Ovary (tissue), 9 donors: ENCODE measurements around the gene SPECC1. TPM values are rescaled to one million over a fixed set of nuclear protein-coding genes. Genes with fewer than 3 reads are reported as not detected.
"Not testable (repeated sequence)": the region's sequence is repeated elsewhere in the genome, so short reads cannot be mapped to it uniquely, and the experiment has no call there.

Source experiments
- DNase-seq, 5 donors: peaks; one replicate each; pipeline ENCODE4 v3.0.0-alpha.2; 2019 to 2020
- H3K27ac ChIP-seq, 2 donors: fragments of 200-600 bp; one replicate each; pipeline versions ENCODE4 v1.5.1 to v1.8.0; 2019 to 2022
- H3K27me3 ChIP-seq: fragments of 200-600 bp; one replicate; pipeline ENCODE4 v1.8.0; 2022
- H3K36me3 ChIP-seq: fragments of 200-600 bp; sonication (generic); one replicate; pipeline ENCODE4 v1.5.1; 2019
- H3K4me1 ChIP-seq: one replicate; pipeline ENCODE4 v1.8.1; 2013; ENCODE audit warnings: mild to moderate bottlenecking, moderate library complexity; ENCODE audit not compliant: insufficient read depth
- H3K4me3 ChIP-seq: fragments of 200-600 bp; sonication (generic); one replicate; pipeline ENCODE4 v1.5.1; 2017
- H3K9me3 ChIP-seq, 2 donors: fragments of 200-600 bp in 1 of 2; sonication (generic) in 1 of 2; one replicate each; pipeline versions ENCODE4 v1.5.1 to v1.8.1; 2013 to 2019; ENCODE audit warnings: mild to moderate bottlenecking in 1 of 2, moderate library complexity in 1 of 2
- EP300 ChIP-seq: sonication (generic); formaldehyde crosslinking; IDR thresholded peaks from one replicate; pipeline ENCODE4 v1.6.1; 2017; ENCODE audit warnings: antibody characterized with exemption
- POLR2A ChIP-seq: fragments of 450-650 bp; IDR thresholded peaks from one replicate; pipeline ENCODE4 v1.6.1; 2017; ENCODE audit warnings: antibody characterized with exemption, mild to moderate bottlenecking, moderate library complexity
- WGBS, 3 donors: extraction: QIAGEN DNeasy Blood & Tissue Kit in 1 of 3; methylation state at CpG; one replicate each; pipeline versions ENCODE4 v1.1.5 to v1.1.7; 2013 to 2017; 5-methylcytosine and 5-hydroxymethylcytosine counted together
- intact Hi-C, 4 donors: fragments of 100-400 bp; cut with DNase I; formaldehyde crosslinking; loops; one replicate each; pipeline versions ENCODE4 v1.11.0 to v1.15.1; 2022 to 2023
- polyA plus RNA-seq, 2 donors: library from polyadenylated mRNA; stranded (reverse); fragments of 200-250 nt in 1 of 2; fragments of 350-450 nt in 1 of 2; fragmentation: Illumina TruSeq in 1 of 2; extraction: RNeasy Lipid Tissue Mini Kit (QIAGEN cat#74804) in 1 of 2; gene quantifications; one replicate each; pipeline ENCODE4 v1.2.3, GENCODE V29; 2013 to 2014
- total RNA-seq, 7 donors: library from RNA; depleted of rRNA in 2 of 7; stranded (reverse); fragments of >200 nt in 2 of 7; fragmentation: NEBNext Ultra II Directional in 3 of 7; extraction: Animal tissue kit (Norgen Biotek cat#: 25700) in 3 of 7; gene quantifications; one replicate each; pipeline versions ENCODE4 v1.1.0 to v1.2.4, GENCODE V29; 2016 to 2023
- TF ChIP-seq, protein P1 (sequence below), 3 donors: fragments of 450-650 bp in 2 of 3; fragments of 200-600 bp in 1 of 3; IDR thresholded peaks; one replicate each; pipeline versions ENCODE4 v1.5.1 to v1.8.0; 2016 to 2022; ENCODE audit warnings: antibody characterized with exemption in 3 of 3, mild to moderate bottlenecking in 1 of 3
- donor health status: DM: no; HTN: no; CAD: no; lungs with moderate emphysema.
- donor health status: DM: no; HTN: no; CAD: no.
- donor health status: Bipolar disorder and iron deficiency.
- donor health status: DM: yes; HTN: yes; CAD: no.
- donor health status: DM: no; HTN: no; CAD: no.
- donor health status: DM: yes; HTN: yes; CAD: no.

Gene SPECC1
- total and polyA plus RNA-seq, 9 donors: 34.7 to 86.5 (median 66.1) TPM

DNA sequence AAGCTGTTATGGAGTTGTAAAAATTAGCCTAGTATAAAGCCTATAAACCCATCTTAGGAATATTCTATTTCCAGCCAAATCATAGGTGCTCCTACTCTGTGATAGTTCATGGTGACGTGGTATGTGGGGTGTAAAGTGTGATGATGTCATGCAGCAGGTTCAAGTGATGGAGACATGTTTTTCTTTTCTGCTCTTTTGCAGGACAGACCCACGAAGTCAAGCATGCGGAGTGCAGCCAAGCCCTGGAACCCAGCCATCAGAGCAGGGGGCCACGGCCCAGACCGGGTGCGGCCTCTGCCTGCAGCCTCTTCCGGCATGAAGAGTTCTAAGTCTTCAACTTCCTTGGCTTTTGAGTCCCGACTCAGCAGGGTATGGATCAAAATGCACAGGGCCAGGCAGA, 87.3 kb downstream of the SPECC1 start:
- intact Hi-C loops: loop anchor here in 1 of 4 donors (10.0 kb wide), 1 partner anchor 82 kb away; no protein-coding TSS in a partner anchor
- peak in 3 of 5 donors; percentile 33 to 68 (median 49) for DNase-seq
- Histone ChIP-seq H3K27ac (no peak overlapping the region), H3K9me3 (no peaks in the 10 kb centered on the region), H3K4me3 (no peak overlapping the region), H3K27me3 (no peaks in the 10 kb centered on the region), H3K36me3 (no peaks in the 10 kb centered on the region), H3K4me1 (peaks cover 10% of the 10 kb centered on the region)
- 47 to 58% (median 56%) methylated on average over 8 of the region's 8 CpGs for WGBS, 3 donors
- TF ChIP-seq EP300 (no peak), POLR2A (no peak)
- TF ChIP-seq, protein P1, sequence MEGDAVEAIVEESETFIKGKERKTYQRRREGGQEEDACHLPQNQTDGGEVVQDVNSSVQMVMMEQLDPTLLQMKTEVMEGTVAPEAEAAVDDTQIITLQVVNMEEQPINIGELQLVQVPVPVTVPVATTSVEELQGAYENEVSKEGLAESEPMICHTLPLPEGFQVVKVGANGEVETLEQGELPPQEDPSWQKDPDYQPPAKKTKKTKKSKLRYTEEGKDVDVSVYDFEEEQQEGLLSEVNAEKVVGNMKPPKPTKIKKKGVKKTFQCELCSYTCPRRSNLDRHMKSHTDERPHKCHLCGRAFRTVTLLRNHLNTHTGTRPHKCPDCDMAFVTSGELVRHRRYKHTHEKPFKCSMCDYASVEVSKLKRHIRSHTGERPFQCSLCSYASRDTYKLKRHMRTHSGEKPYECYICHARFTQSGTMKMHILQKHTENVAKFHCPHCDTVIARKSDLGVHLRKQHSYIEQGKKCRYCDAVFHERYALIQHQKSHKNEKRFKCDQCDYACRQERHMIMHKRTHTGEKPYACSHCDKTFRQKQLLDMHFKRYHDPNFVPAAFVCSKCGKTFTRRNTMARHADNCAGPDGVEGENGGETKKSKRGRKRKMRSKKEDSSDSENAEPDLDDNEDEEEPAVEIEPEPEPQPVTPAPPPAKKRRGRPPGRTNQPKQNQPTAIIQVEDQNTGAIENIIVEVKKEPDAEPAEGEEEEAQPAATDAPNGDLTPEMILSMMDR (IDR thresholded peaks at IDR 0.05): no peak

DNA sequence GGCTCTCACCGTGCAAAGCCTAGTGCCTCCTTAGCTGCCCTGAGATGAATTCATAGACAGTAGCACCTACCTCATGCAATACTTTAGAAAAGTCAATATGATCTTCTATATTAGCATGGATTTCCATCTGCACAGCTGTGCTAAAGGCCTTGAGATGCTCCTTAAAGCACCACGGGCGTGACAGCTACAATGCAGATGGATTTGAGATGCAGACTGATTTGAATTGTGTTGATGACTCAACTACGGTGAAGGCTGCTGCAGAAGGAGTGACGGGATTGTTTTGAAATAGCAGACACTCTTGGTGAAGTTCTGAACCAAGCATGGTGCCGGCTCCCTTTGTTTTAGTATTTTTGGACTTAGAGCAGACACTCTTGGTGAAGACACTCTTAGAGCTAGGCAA, 88.2 kb downstream of the SPECC1 start:
- no peaks in the 10 kb centered on the region for H3K36me3 ChIP-seq
- H3K27me3 ChIP-seq: no peaks in the 10 kb centered on the region
- no peak overlapping the region for H3K27ac ChIP-seq
- DNase-seq: no peak
- peaks cover 10% of the 10 kb centered on the region for H3K4me1 ChIP-seq
- TF ChIP-seq, protein P1 (IDR thresholded peaks at IDR 0.05): no peak
- TF ChIP-seq POLR2A (no peak), EP300 (no peak)
- H3K4me3 ChIP-seq: no peak overlapping the region
- intact Hi-C loops: loop anchor here in 1 of 4 donors (10.0 kb wide), 1 partner anchor 83 kb away; no protein-coding TSS in a partner anchor
- WGBS, 3 donors: 76 to 85% (median 85%) methylated on average over 6 of the region's 6 CpGs
- H3K9me3 ChIP-seq: no peaks in the 10 kb centered on the region

DNA sequence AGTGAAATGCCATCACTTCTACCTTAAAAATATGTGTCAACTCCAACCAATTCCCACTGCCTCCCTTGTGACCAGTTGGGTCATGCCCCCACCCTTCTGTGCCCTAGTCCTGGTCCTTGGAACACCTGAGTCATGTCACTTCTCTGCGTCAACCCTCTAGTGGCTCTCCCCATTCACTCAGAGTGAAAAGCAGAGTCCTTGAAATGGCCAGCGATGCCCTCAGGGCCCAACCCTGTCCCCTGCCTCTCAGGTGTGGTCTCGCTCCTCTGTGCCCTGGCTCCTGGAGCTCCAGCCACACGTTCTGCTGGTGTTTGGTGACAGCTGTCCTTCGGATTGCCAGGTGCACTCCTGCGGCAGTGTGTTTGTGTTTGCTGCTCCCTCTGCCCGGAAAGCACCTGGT, 89.2 kb downstream of the SPECC1 start:
- Histone ChIP-seq H3K27ac (no peak overlapping the region), H3K27me3 (no peaks in the 10 kb centered on the region), H3K4me3 (no peak overlapping the region), H3K9me3 (no peaks in the 10 kb centered on the region), H3K36me3 (no peaks in the 10 kb centered on the region), H3K4me1 (peaks cover 7% of the 10 kb centered on the region)
- intact Hi-C loops: loop anchor here in 1 of 4 donors (10.0 kb wide), 1 partner anchor 84 kb away; no protein-coding TSS in a partner anchor
- TF ChIP-seq, protein P1 (IDR thresholded peaks at IDR 0.05): no peak
- TF ChIP-seq POLR2A (no peak), EP300 (no peak)
- 77 to 81% (median 80%) methylated on average over 7 of the region's 7 CpGs for WGBS, 3 donors
- no peak for DNase-seq

DNA sequence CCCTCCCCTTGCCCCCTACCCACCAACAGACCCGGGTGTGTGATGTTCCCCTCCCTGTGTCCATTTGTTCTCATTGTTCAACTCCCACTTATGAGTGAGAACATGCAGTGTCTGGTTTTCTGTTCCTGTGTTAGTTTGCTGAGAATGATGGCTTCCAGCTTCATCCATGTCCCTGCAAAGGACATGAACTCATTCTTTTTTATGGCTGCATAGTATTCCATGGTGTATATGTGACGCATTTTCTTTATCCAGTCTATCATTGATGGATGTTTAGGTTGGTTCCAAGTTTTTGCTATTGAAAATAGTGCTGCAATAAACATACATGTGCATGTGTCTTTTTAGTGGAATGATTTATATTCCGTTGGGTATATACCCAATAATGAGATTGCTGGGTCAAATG, 91.6 kb downstream of the SPECC1 start:
- H3K4me1 ChIP-seq: peaks cover 14% of the 10 kb centered on the region
- not testable (repeated sequence) for H3K4me3 ChIP-seq, H3K27me3 ChIP-seq, H3K27ac ChIP-seq, H3K36me3 ChIP-seq, H3K9me3 ChIP-seq, DNase-seq
- intact Hi-C loops: loop anchor here in 1 of 4 donors (10.0 kb wide), 1 partner anchor 86 kb away; no protein-coding TSS in a partner anchor
- WGBS, 3 donors: 88 to 96% (median 90%) methylated on average over 3 of the region's 3 CpGs
